Measurements from ENCODE around the gene TBL3.

TBL3 gene

GRCh38 chr16:2030036-2030435, 58.2 kb downstream of the TBL3 start:
- in situ Hi-C loops (cut with MboI; ENCODE audit: low sequenced_read_pairs), result no loop called here

DNA sequence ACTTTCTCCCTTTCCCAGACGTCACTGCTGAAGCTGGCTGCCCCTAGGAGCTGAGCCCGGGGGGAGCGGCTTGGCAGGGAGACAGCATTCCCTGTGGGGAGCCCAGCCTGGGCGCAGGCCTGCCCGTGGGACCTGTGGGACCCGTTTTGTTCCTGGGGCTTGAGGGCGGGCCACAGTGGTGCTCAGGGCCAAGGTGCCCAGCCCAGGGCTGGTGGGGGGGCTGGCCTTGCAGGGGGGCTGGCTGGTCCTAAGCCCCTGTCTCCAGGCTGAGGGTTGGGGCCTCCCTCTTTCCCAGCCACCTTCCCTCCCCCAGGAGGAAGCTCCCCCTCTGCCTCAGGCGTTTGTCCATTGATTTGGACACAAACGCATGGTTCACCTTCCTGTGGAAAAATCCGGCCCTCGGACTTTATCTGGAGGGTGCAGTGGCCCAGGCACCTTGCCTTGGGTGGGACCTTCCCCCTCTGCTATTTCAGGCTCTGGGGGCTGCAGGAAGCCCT, 59.3 kb downstream of the TBL3 start:
- in situ Hi-C loops (cut with MboI; ENCODE audit: low sequenced_read_pairs), result no loop called here

All from HL-60/S4 (cell line).